ENCODE data around the gene CRTC1.

Gene CRTC1

GRCh38 chr19:18687740-18688465, 4.4 kb downstream of the CRTC1 start:
- H3K27ac Mint-ChIP-seq, result no peak overlapping the region
- no peaks in the 10 kb centered on the region for H3K27me3 Mint-ChIP-seq (ENCODE audit: low read depth)
- no peaks in the 10 kb centered on the region for H3K9me3 Mint-ChIP-seq
- peaks cover 4% of the 10 kb centered on the region for H3K4me1 Mint-ChIP-seq (ENCODE audit: low read depth)
- H3K36me3 Mint-ChIP-seq (ENCODE audit: low read depth), result no peaks in the 10 kb centered on the region
- no peak for DNase-seq (ENCODE audit: low spot score)
- no peak overlapping the region for H3K4me3 Mint-ChIP-seq

GRCh38 chr19:18696023-18696422, 12.5 kb downstream of the CRTC1 start:
- Mint-ChIP-seq H3K9me3 (no peaks in the 10 kb centered on the region), H3K36me3 (ENCODE audit: low read depth) (no peaks in the 10 kb centered on the region), H3K27me3 (ENCODE audit: low read depth) (no peaks in the 10 kb centered on the region), H3K4me1 (ENCODE audit: low read depth) (peaks cover 13% of the 10 kb centered on the region), H3K27ac (no peak overlapping the region), H3K4me3 (no peak overlapping the region)
- no peak for DNase-seq (ENCODE audit: low spot score)

- Mint-ChIP-seq H3K9me3 (no peaks in the 10 kb centered on the region), H3K36me3 (ENCODE audit: low read depth) (no peaks in the 10 kb centered on the region), H3K27ac (no peak overlapping the region), H3K27me3 (ENCODE audit: low read depth) (peaks cover 2% of the 10 kb centered on the region), H3K4me3 (no peak overlapping the region), H3K4me1 (ENCODE audit: low read depth) (peaks cover 17% of the 10 kb centered on the region)
- no peak for DNase-seq (ENCODE audit: low spot score)
Observed at GRCh38 chr19:18697680-18698079, 14.2 kb downstream of the CRTC1 start.

GRCh38 chr19:18698321-18699167, 15.1 kb downstream of the CRTC1 start:
- peaks cover 17% of the 10 kb centered on the region for H3K4me1 Mint-ChIP-seq (ENCODE audit: low read depth)
- no peaks in the 10 kb centered on the region for H3K9me3 Mint-ChIP-seq
- peaks cover 2% of the 10 kb centered on the region for H3K27me3 Mint-ChIP-seq (ENCODE audit: low read depth)
- no peak overlapping the region for H3K27ac Mint-ChIP-seq
- peak overlapping the region; percentile 74 for H3K4me3 Mint-ChIP-seq
- DNase-seq (ENCODE audit: low spot score), result no peak
- H3K36me3 Mint-ChIP-seq (ENCODE audit: low read depth), result no peaks in the 10 kb centered on the region

- Mint-ChIP-seq H3K4me3 (peak overlapping the region; percentile 74), H3K4me1 (ENCODE audit: low read depth) (peaks cover 17% of the 10 kb centered on the region), H3K27me3 (ENCODE audit: low read depth) (peaks cover 2% of the 10 kb centered on the region), H3K27ac (peak overlapping the region; percentile 1), H3K9me3 (no peaks in the 10 kb centered on the region), H3K36me3 (ENCODE audit: low read depth) (no peaks in the 10 kb centered on the region)
- DNase-seq (ENCODE audit: low spot score), result no peak
Observed at GRCh38 chr19:18699403-18700054, 16.0 kb downstream of the CRTC1 start.

- peak overlapping the region; percentile 74 for H3K4me3 Mint-ChIP-seq
- peaks cover 2% of the 10 kb centered on the region for H3K27me3 Mint-ChIP-seq (ENCODE audit: low read depth)
- no peaks in the 10 kb centered on the region for H3K36me3 Mint-ChIP-seq (ENCODE audit: low read depth)
- DNase-seq (ENCODE audit: low spot score), result peak; percentile 54
- H3K27ac Mint-ChIP-seq, result peak overlapping the region; percentile 45
- peaks cover 19% of the 10 kb centered on the region for H3K4me1 Mint-ChIP-seq (ENCODE audit: low read depth)
- no peaks in the 10 kb centered on the region for H3K9me3 Mint-ChIP-seq
Observed at GRCh38 chr19:18700501-18701249, 17.2 kb downstream of the CRTC1 start.

GRCh38 chr19:18701250-18701608, 17.7 kb downstream of the CRTC1 start:
- DNase-seq (ENCODE audit: low spot score), result no peak
- H3K27me3 Mint-ChIP-seq (ENCODE audit: low read depth), result peaks cover 2% of the 10 kb centered on the region
- peak overlapping the region; percentile 74 for H3K4me3 Mint-ChIP-seq
- peak overlapping the region; percentile 45 for H3K27ac Mint-ChIP-seq
- H3K4me1 Mint-ChIP-seq (ENCODE audit: low read depth), result peaks cover 19% of the 10 kb centered on the region
- H3K36me3 Mint-ChIP-seq (ENCODE audit: low read depth), result no peaks in the 10 kb centered on the region
- no peaks in the 10 kb centered on the region for H3K9me3 Mint-ChIP-seq

GRCh38 chr19:18704054-18704453, 20.6 kb downstream of the CRTC1 start:
- Mint-ChIP-seq H3K9me3 (no peaks in the 10 kb centered on the region), H3K36me3 (ENCODE audit: low read depth) (no peaks in the 10 kb centered on the region), H3K4me3 (no peak overlapping the region), H3K27me3 (ENCODE audit: low read depth) (peaks cover 4% of the 10 kb centered on the region), H3K27ac (no peak overlapping the region), H3K4me1 (ENCODE audit: low read depth) (peaks cover 19% of the 10 kb centered on the region)
- DNase-seq (ENCODE audit: low spot score), result no peak

GRCh38 chr19:18704971-18705370, 21.5 kb downstream of the CRTC1 start:
- no peak overlapping the region for H3K27ac Mint-ChIP-seq
- H3K36me3 Mint-ChIP-seq (ENCODE audit: low read depth), result no peaks in the 10 kb centered on the region
- no peak overlapping the region for H3K4me3 Mint-ChIP-seq
- DNase-seq (ENCODE audit: low spot score), result no peak
- H3K9me3 Mint-ChIP-seq, result no peaks in the 10 kb centered on the region
- peaks cover 10% of the 10 kb centered on the region for H3K4me1 Mint-ChIP-seq (ENCODE audit: low read depth)
- peaks cover 4% of the 10 kb centered on the region for H3K27me3 Mint-ChIP-seq (ENCODE audit: low read depth)

- H3K27me3 Mint-ChIP-seq (ENCODE audit: low read depth), result peaks cover 2% of the 10 kb centered on the region
- no peak overlapping the region for H3K27ac Mint-ChIP-seq
- peaks cover 2% of the 10 kb centered on the region for H3K4me1 Mint-ChIP-seq (ENCODE audit: low read depth)
- DNase-seq (ENCODE audit: low spot score), result no peak
- no peaks in the 10 kb centered on the region for H3K36me3 Mint-ChIP-seq (ENCODE audit: low read depth)
- H3K9me3 Mint-ChIP-seq, result no peaks in the 10 kb centered on the region
- H3K4me3 Mint-ChIP-seq, result no peak overlapping the region
Observed at GRCh38 chr19:18708452-18709231, 25.2 kb downstream of the CRTC1 start.

GRCh38 chr19:18709546-18709945, 26.1 kb downstream of the CRTC1 start:
- H3K27ac Mint-ChIP-seq, result no peak overlapping the region
- no peaks in the 10 kb centered on the region for H3K9me3 Mint-ChIP-seq
- peaks cover 2% of the 10 kb centered on the region for H3K4me1 Mint-ChIP-seq (ENCODE audit: low read depth)
- DNase-seq (ENCODE audit: low spot score), result no peak
- H3K36me3 Mint-ChIP-seq (ENCODE audit: low read depth), result no peaks in the 10 kb centered on the region
- no peak overlapping the region for H3K4me3 Mint-ChIP-seq
- peaks cover 2% of the 10 kb centered on the region for H3K27me3 Mint-ChIP-seq (ENCODE audit: low read depth)

- H3K4me3 Mint-ChIP-seq, result no peak overlapping the region
- no peak for DNase-seq (ENCODE audit: low spot score)
- H3K4me1 Mint-ChIP-seq (ENCODE audit: low read depth), result no peaks in the 10 kb centered on the region
- H3K36me3 Mint-ChIP-seq (ENCODE audit: low read depth), result no peaks in the 10 kb centered on the region
- peaks cover 2% of the 10 kb centered on the region for H3K27me3 Mint-ChIP-seq (ENCODE audit: low read depth)
- H3K27ac Mint-ChIP-seq, result no peak overlapping the region
- H3K9me3 Mint-ChIP-seq, result no peaks in the 10 kb centered on the region
Observed at GRCh38 chr19:18710186-18710585, 26.7 kb downstream of the CRTC1 start.
